OCI-M1 (cell line): ENCODE results near the gene KCNQ1.

ENCODE experiments used
- DNase-seq: peaks from one replicate; lab custom pipeline; 2025; lab: John Stamatoyannopoulos, UW

Gene KCNQ1

DNA sequence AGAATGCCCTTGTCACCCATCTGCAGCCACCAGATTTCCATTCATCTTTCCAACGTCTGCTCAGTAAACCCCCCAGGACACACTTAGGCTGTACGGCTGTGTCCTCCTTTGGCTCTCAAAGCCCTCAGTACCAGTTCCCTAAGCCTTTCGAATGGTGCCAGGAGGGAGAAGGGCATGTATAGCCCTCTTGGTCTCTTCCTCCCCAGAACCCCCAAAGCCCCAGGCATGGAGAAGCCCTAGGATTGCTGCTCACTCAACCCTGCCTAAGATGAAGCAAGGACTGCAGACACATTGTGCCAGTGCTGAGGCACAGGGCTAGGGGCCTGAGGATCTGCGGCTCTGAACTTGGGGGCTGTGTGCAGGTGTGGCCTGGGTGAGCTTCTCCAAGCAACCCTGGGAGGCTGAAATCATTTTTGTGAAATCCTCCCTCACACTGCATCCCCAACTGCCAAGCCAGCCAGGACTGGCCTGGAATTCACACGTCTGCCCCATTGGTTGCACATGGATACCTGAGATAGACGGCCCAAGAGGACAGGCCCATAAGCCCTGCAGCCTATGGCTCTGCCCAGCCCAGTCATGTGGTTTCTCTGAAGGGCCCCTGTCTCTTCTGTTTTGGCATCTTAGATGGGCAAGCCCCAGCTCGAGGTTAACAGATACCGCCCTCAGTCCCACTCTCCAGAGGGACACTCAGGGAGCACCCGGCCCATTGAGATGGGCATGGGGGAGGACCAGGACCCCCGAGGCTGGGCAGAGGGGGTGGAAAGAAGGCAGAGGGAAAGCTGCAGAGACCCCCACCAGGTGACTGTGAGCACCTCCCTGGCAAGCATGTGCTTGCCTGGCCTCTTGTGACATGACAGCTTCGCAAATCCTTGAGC, 221.0 kb downstream of the KCNQ1 start:
- DNase-seq = no peak

- no peak for DNase-seq
Observed at GRCh38 chr11:2666401-2666741, 221.6 kb downstream of the KCNQ1 start.

- DNase-seq = no peak
Observed at GRCh38 chr11:2666828-2667570, 222.2 kb downstream of the KCNQ1 start.

DNA sequence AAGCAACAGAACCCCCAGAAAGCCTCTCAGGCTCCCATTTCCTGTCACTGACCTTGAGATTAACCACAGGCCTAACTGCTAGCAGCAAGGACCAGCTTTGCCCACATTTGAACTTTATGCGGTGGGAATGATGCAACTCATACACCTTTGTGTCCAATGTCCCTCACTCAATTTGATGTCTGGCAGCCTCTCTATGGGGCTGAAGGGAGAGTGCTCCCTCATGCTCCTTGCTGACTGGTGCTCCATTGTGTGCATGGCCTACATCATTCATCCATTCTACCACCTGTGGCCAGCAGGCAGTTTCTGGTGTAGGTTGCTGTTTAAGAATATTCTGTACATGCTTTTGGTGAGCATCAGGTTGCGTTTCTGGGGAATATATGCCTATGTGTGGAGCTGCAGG, 223.1 kb downstream of the KCNQ1 start:
- DNase-seq = no peak

DNA sequence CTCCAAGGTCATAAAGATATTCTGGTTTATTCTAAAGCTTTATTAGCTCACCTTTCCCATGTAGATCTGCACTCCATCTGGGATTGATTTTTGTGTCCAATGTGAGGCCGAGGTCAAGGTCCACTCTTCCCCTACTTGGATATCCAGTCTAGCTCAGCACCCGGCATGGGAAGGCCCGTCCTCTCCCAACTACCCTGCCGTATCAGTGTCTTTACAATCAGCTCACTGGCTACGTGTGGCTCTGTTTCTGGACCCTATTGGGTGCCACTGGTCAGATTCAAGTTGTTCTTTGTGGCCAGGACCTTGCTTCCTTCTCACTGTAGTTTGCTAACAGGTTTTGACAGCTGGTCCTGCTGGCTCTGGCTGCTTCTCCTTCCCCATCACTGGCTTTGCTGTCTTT, 224.1 kb downstream of the KCNQ1 start:
- DNase-seq = no peak

DNA sequence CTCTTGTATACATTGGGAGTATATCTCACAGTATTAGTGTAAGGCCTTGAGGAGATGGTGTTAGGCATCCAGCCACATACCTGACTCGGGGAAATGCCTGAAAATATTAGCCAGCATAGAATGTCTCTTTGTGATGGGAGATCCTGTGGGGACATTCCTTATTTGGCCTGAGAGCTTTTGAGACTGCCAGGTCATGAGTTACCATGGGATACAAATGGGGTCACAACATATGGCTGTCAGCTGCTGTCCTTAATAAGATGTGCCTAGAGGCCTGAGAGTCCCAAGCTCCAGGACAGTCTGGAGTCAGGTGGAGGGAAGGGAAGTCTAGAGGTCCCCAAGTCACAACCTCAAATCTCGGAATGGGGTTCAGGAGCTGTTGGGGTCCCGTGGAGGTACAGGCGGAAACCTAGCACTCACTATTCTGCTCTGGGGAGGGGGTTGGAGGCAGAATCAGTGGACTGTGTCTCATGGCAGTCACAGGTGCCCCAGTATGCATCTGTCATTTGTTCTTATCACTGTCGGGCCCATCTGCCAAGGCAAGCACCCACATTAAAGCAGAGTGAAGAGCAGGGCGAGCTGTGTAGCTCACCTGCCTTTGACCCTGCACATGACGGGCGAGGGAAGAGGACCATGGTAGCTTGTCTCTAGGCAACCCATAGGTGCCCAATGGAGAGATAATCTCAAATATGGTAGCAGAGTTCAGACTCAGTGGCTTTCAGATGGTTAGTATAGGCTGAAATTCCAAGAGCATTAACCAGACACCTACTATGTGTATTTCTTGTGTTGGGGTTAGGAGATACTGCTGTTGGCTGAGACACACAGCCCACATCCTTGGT, 225.0 kb downstream of the KCNQ1 start:
- DNase-seq = no peak

DNA sequence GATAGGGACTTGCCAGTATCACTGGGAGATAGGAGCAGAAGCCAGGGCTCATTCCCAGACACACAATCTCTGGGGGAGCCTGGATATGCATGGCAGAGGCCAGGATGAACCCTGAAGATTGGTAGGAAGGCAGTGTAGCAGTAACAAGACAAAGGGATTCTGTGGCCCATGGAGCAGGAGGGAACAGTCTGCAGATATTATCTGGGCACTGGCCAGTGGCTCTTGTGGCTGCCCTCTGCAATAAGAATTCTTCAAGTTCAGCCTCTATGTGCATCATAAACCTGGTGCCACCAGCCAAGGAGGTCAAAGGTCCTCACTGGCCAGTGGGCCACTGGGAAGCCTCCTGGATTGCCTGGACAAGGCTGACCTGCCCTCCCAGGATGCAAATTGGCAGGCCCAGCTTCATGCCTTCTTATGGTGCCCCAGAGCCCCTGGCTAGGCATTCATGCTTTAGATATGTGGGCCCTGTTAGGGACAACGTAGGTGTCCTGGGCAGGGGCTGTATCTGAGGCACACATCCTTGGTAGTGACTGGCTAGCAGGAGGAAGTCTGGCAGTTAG, 225.8 kb downstream of the KCNQ1 start:
- DNase-seq = no peak

DNA sequence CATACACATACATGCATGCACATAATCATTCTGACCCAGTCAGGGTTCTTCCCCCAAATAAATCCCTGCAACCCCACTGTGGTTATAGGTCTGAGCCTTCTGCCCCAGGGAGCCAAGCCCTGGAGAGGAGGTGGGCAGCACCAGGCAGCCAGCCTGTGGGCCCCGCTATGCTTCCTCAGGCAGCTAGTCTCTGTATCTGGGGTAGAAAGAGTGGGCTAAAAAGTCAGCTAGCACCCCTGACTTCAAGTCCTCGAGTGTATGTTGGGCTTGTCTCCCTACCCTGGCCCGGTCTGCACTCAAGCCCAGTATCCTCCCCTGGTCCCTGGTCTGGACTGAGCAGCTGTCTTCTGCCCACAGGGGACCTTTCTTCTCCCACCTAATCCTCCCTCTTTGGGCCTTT, 226.9 kb downstream of the KCNQ1 start:
- no peak for DNase-seq

DNA sequence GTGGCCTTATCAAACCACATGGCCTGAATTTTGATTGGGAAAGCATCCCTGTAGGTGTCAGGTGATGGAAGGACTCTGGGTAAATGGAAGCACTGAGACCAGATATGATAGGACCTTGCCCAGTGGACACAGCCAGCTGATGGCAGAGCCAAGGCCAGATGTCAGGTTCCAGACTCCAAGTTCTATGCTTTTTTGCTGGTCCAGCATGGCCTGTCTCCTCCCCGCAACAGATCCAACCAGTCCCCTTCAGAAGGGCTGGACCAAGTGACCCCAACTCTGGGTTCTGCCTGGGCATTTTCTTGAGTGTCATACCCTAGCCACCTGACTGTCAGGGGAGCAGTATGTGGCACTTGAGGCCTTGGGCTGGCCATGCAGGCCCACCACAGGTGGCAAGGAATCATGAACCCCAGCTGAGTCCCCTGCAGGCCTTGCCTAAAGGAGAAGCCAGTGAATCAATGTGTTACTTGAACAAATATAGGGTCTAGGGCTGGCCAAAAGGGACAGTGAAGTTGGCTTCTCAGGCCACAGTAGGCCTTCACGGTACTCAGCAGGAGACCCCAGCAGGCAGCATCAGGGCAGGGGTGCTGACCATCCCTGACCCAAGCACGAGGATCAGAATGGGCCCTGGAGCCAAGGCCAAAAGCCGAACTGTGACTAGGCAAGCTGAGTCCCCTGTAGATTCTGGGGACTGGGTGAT, 227.9 kb downstream of the KCNQ1 start:
- DNase-seq = no peak

GRCh38 chr11:2673250-2673610, 228.4 kb downstream of the KCNQ1 start:
- no peak for DNase-seq

DNA sequence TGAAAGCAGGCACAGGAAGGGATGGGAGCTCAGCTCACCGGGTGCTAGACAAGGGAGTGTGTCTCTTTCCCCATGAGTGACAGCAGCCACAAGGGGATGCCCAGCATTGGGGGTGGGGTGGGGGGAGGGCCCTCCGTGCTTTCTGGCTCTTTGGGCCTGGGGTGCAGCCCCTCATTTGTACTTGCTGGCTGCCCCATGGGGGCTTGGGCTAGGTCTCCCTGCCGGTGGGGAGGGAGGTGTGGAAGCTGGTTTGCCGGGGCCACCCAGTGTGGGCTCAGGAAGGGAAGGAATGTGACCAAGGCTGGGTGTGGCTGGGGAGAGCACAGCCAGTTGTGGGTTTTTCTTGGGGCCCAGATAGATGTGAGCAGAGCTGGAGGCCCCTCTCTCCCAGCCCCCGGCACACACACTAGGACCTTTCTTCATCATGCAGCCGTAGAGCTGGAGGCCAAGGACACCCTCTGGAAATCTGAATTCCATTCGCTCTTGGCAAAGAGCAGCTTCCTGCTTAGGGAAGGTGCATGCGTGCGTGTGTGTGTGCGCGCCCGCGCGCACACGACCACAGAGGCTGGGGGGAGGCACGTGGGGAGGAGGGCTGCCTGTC, 229.2 kb downstream of the KCNQ1 start:
- no peak for DNase-seq

GRCh38 chr11:2674658-2675131, 229.9 kb downstream of the KCNQ1 start:
- DNase-seq = no peak

DNA sequence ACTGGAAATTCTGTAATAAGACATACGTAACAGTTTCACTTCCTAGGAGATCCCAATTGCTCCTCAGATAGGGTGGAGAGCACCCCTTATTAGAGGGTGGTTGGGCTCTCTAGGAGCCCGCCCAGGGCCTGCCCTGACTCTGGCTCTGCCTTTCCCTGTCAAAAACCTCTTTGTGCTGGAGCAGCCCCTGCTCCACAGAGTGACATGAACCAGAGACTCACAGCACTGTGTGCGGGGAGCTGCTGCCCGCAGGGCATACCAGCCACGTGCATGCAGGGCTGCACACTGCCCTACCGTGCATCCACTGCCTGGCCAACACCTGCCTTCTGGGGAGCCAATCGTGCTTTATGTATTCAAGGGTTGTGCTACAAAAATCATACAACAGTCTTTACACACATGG, 230.7 kb downstream of the KCNQ1 start:
- no peak for DNase-seq

DNA sequence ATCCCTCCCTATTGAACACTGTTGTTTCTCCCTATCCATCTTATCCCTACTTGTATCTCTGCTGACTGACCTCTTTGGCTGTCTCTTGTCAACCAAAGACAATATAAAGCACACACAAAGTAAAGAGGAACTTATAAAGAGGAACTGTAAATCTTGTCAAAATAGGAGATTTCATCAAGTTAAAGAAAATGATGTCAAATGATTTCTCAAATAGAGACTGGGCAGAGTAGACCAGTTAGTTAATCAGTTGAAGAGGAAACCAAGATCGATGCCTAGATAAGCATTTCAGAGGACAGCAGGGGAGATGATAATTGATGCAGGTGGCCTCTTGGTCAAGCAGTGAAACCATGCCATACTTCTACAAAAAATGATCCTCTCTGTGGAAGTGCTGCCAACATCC, 232.3 kb downstream of the KCNQ1 start:
- DNase-seq = peak; percentile 59

- DNase-seq = no peak
Observed at GRCh38 chr11:2678396-2678795, 233.6 kb downstream of the KCNQ1 start.

DNA sequence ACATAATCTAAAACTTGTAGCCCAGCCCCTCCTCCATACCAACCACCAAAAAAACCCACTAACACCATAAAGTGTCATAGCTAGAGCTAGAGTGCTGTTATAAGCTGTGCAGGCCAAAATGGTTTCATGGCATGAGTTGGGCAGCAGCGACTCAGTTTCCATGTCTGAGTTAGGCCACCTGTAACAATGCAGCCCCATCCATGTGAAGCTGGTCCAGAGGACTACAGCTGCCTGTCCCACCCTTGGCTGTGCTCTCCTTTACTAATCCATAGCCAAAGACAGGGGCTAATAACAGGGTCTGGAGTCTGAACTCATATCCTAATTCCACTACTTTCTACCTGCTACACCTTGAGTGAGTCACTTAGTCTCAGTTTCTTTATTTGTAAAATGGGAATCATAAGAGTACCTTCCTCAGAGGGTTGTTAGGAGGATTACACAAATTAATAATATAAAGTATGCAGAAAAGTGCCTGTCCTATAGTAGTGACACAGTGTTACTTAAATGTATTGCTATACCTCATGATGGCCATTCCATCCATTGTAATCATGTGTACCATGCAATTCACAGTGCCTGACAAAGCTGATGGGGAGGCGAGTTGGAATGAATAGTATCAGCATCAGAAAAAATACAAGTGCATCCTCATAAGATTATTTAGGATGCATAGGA, 234.3 kb downstream of the KCNQ1 start:
- no peak for DNase-seq

- peak; percentile 76 for DNase-seq
Observed at GRCh38 chr11:2681408-2682145, 236.8 kb downstream of the KCNQ1 start.

GRCh38 chr11:2683806-2684205, 239.0 kb downstream of the KCNQ1 start:
- DNase-seq = no peak

- DNase-seq = no peak
Observed at GRCh38 chr11:2684581-2684980, 239.8 kb downstream of the KCNQ1 start.

DNA sequence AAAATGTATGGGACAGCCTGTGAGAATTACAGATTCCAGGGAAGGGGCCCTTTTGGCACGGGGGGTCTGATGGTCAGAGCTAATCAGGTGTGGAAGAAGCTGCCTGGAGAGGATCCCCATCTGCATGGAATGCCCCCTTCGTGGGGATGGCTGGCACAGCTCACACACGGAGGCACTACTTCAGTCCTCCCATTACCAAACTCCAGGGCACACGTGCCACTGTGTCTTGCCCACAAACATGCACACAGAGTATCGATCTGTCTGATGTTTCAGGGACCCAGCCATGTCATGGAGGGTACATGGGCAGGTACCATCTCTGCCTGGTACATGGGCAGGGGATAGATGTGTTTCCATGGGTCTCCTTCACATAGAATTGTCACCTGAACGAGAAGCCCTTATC, 240.2 kb downstream of the KCNQ1 start:
- DNase-seq = no peak
